ENCODE results near the gene SLC6A3.
"Not testable (repeated sequence)": the region's sequence is repeated elsewhere in the genome, so short reads cannot be mapped to it uniquely, and the experiment has no call there.

Gene SLC6A3

DNA sequence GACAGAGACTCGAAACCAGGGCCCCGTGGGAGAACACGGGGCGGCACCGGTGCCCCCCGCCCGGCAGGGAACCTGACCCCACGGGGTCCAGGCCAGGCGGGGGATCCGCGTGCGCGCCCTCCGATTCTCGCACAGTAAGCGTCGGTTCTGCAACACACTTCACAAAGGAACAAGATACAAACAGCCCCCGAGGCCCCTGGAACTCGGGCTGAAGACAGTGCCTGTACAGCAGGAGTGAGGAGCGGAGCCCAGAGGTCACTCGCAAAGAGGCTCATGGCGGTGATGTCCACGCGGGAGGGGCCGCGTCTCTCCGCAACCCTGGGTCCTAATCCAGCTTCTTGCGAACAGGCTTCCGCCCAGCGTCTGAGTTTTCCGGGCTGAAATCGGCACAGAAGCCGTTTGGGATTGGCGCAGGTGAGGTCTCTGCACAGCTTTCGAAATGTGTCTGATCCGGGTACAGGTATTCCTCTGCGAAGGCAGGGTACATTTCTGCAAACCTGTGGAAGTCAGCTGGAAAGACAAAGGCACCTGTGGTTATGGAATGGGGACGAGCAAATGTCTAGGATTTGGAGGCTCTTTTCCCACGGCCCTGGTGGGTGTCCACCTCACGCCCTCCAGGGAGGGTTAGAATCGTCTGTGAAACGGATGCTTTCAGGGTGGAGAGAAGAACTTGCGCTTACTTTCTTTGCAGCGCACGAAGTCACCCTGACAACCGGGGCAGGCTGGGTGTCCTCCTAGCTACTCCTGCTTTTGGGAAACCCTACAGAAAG lies 18.3 kb upstream of the SLC6A3 start:
- no peak for DNase-seq (ENCODE audit: low spot score)

DNA sequence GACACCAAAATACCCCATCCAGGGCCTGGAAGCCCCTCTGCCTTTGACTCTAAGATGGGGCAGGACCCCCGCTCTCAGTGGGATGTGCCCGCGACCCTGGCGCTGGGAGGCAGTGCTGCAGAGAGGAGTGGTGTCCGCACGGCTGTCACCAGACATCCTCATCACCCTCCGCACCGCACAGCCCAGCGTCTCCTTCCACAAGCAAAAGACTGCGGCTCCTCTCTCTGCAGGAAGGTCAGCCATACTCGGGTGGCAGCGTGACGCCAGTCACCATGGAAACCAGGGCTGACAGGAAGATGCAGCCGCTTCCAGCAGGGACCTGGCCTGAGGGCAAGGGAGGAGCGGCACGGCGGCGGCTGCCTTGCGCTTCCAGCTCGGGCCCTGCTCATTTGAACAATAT lies 17.1 kb upstream of the SLC6A3 start:
- no peak for DNase-seq (ENCODE audit: low spot score)

DNA sequence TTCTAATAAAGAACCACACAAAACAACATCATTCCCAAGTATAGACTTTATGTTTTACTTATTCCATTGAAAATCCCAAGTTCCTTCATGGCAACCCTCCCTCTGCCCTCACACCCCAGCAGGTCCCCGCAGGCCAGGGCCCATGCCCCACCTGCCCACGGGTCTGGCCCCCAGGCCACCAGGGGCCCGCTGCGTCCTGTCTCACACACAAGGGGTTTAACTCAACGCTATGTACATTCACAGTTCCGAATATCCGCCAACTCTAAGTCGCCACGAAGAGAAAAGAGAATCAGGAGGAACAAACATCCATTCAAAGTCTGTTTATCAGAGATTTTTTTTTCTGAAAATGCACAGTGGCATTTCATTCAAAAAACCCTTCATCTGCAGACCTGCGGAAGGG lies 16.2 kb upstream of the SLC6A3 start:
- no peak for DNase-seq (ENCODE audit: low spot score)

DNA sequence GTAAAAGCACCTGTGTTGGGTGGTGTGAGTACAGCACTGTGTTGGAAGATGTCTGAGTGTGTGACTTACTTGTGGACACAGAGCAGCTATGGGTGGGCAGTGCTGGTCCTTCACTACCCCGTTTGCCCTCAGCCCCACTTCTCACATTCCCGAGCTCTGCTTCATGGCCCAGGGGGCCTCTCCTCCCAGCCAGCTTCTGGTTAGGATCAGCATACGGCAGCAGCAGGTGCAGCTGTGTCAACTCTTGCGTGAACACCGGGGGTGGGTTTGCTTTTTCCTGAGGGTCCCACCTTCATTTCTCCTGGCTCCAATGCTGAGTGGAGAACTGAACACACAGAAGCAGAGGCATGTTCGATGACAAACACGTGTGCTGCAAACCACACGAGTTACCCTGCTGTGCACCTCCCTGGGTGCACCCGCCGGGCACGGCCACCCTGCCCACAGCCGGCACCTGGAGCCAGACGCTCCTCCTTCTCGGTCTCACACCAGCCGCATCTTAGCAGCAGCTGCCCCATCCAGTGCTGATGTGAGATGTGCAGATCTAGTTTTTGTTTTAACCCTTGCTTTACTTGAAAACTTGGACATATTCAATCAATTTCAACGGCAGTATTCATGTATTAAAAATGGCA lies 14.9 kb upstream of the SLC6A3 start:
- DNase-seq (ENCODE audit: low spot score) = no peak

DNA sequence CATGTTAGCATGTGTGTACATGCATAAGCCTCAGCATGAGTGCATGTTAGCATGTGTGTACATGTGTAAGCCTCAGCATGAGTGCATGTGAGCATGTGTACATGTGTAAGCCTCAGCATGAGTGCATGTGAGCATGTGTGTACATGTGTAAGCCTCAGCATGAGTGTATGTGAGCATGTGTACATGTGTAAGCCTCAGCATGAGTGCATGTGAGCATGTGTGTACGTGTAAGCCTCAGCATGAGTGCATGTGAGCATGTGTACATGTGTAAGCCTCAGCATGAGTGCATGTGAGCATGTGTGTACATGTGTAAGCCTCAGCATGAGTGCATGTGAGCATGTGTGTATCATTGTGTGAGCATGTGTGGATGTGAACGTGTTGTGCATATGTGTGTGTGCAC lies 14.2 kb upstream of the SLC6A3 start:
- DNase-seq (ENCODE audit: low spot score) = not testable (repeated sequence)

DNA sequence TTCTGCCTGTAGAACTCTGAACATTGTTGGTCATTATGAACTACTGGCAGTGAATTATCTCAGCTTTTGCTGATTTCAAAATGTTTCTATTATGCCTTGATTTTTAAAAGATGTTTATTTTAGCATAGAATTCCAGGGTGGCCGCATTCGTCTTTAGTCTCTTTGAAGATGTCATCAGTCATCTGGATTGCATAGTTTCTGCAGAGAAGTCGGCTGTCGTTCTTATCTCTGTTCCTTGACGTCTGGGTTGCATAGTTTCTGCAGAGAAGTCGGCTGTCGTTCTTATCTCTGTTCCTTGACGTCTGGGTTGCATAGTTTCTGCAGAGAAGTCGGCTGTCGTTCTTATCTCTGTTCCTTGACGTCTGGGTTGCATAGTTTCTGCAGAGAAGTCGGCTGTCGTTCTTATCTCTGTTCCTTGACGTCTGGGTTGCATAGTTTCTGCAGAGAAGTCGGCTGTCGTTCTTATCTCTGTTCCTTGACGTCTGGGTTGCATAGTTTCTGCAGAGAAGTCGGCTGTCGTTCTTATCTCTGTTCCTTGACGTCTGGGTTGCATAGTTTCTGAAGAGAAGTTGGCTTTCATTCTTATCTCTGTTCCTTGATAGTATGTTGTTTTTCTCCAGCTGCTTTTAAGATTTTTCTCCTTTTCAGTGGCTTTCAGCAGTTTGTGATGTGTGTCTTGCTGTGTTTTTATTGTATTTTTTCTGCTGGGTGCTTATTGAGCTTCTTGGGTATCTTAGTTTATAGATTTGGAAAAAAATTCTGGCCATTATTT lies 11.1 kb upstream of the SLC6A3 start:
- DNase-seq (ENCODE audit: low spot score) = not testable (repeated sequence)

DNA sequence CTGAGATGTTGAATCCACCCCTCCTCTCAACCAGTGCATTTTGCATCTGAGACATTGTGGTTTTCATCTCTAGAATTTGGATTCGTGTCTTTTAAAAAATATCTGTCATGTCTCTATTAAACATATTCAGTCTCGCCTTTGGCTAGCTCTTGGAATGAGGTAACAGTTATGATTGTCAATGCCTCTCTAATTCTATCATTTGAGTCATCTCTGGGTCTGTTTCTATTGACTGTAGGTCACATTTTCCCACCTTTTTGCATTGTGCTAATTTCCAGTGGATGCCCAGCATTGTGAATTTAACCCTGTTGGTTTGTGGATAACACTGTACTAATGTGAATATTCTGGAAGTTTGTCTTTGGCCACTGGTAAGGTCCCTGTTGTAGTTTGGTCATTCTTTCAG lies 8.4 kb upstream of the SLC6A3 start:
- no peak for DNase-seq (ENCODE audit: low spot score)

DNA sequence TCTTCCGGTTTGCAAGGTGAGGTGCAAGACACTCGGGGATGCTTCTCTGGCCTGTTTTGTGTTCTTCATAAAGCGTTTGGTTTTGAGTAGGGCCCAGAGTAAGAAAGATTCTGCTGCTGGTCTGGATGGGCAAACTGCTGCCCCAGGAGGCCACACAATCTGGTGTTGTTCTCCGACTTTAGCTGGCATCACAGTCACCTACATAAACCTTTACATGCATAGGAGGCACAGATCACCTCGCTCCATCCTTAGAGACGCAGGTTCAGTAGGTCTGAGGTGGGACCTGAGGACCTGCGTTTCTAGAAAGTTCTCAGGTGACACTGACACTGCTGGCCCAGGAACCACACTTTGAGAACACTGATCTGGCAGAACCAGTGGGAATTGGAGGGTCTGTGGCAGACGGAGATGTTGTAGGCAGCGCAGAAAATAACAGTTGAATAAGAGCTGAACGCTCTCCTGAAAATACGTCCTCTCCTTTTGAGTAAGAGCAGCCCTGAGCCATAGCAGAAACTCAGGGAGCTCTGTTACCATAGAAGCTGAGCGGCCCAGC lies 3.9 kb upstream of the SLC6A3 start:
- no peak for DNase-seq (ENCODE audit: low spot score)

DNA sequence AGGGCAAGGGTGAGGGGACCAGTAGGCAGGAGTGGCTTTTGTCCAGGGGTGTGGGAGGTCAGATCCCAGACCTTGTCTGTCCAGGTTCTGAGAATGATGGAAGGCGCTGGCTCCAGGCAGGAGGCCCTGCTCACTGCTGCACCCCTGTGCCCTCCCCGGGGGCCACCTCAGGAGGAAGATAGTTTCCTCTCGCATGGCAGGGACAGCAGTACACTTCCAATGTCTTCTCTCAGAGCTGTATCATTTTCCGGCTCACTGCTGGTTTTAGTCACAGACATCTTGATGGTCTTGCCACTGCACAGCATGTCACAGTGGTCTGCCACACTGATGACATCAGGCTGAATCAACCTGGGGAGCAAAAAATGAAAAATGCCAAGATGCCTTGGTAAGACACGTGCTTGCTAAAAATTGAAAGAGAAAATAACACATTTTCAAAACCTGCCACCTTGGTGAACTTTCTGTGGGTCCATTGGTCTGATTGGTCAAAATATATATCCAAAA lies 3.3 kb upstream of the SLC6A3 start:
- DNase-seq (ENCODE audit: low spot score) = no peak

DNA sequence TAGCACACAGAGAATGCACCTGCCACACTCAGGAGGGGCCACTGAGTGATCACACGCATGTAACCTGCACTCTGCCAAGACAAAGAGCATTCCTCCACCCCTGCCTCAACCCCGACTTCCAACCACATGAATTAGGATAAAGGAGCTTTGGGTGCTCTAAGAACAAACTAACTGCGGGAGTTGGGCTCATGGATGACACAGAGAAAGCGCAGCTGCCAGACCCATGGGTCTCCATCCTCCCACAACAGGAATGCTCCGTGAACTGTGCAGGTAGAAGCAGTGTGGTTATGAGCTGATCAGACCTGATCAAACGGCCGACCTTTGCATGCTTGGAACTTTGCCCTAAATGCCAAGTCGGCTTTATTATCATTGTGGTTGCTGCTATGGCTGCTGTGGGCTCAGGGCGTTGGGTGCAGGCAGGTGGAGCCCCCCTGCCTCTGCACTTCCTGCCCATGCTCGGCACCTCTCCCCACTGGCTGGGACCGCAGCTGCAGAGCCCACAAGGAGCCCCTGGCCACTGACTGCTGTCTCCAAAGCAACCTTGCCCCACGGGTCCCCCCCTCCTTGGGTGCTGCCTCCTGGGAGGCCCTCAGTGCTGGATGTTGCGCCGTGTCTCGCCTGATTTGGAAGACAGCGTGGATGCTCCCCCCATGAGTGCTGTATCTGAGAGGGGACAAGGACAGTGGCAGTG lies 2.6 kb upstream of the SLC6A3 start:
- no peak for DNase-seq (ENCODE audit: low spot score)

DNA sequence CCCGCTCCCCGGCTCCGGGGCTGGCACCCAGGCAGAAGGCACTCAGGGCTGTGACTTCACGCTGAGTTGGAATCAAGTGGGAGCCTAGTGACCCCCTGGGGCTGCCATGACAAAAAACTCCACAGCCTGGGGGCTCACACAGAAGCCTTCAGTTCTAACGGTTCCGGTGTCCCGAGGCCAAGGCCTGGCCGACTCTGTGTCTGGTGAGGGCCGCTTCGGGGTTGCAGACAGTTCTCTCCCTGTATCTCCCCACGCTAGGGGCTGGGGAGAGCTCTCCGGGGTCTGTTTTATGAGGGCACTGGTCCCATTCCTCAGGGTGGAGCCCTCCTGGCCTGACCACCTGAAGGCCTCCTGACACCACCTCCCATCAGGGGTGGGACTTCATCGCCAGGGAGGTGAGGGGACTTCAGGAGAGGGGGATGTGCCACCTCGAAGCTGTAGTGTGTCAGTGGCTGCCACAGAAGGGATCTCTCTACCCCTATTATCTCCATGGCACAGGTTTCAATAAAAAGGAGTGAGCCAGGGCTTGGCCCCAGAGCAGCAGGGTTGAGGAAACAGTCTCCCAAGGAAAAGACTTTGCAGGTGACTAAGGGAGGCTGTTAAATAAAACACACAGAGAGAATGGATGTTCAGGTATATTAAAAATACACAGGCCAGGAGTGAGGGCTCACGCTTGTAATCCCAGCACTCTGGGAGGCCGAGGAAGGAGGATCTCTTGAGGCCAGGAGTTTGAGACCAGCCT lies 1.5 kb upstream of the SLC6A3 start:
- no peak for DNase-seq (ENCODE audit: low spot score)

DNA sequence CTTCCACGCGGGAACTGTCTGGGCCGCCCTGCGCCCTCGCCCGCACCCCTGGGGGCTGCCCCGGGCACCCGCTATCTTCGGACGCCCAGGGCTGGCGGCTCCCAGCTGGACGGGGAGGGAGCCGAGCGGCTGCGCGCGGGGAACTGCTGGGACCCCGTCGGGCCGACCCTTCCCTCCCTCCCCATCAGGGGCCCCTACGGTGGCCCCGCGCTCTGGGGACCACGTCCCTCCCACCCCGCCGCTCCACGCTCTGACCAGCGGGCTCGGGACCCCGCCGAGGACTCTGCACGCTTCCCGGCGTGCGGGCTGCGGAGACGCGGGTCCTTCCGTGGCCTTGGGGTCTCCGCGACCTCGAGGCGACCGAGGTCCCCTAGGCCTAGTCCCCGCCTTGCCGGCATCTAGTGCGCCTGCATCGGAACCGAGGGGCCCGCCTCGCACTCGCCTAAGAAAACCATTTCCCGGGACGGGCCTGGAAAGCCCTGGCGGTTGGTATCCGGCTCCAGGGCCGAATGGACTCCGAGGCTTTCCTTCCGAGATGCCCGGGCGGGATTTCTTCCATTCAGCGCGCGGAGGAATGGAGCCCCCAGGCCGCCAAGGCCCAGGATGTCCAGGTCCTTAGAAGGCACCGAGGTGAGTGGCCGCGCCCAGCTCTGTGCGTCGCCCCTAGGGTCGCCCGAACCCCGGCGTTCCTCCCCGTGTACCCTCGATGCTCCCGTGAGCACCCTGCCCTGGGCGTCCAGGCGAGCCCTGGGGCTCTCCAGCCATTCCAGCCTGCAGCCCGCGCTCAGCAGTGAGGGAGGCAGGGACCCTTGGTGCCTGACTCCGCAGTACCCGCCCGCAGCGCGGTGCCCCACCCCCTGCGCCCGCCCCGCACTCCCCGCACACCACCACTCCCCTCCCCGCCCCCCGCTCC lies 705 bp upstream of the SLC6A3 start:
- no peak for DNase-seq (ENCODE audit: low spot score)

DNA sequence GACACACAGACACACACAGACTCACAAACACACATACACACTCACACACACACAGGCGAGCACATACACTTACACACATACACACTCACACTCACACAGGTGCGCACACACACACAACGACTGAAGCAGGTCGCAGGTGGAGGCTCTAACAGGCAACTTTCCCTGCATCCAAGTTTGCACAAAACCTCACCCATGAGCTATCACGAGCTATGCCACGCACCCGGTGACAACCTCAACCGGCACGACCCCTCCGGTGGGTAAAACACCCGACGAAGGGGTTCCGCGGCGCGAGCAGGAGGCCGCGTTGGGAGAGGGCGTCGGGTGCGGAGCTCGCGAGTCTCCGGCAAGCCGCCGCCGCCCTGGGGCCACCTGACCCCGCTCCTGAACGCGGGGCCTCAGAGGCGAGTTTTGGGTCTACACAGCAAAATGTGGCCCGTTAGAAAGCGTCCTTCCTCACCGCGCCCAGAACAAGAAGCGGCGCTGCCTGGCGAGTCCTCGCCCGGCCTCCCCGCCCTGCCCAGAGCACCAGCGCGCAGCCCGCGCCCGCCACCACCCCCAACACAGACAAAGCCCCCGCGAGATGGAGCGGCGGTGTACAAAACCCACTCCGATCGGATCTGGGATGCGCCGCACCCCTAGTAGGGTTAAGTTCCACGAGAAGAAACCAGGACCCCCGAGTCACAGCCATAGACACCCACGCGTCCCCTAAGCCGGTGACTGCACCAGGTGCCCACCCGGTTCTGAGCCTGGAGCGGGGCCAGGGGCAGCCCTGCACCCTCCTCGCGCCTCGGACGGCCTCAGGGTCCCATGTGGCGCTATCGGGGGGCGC lies 665 bp downstream of the SLC6A3 start:
- no peak for DNase-seq (ENCODE audit: low spot score)

DNA sequence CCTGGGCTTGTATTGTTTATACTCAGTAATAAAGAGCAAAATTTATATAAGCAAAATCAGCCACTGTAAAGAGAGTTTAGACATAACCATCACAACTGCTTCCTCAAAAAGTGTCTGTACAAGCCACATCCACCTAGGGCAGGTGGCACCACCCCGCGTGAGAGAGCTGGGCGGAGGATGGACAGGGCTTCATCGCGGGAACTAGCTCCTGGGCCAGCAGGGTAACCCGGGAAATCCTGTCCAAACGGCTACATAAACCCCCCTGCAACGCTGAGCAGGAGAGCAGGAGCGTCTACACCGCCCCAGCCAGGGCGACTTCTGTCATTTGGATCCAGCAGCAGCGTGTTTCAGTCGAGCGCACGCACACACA lies 1.3 kb downstream of the SLC6A3 start:
- DNase-seq (ENCODE audit: low spot score) = no peak

DNA sequence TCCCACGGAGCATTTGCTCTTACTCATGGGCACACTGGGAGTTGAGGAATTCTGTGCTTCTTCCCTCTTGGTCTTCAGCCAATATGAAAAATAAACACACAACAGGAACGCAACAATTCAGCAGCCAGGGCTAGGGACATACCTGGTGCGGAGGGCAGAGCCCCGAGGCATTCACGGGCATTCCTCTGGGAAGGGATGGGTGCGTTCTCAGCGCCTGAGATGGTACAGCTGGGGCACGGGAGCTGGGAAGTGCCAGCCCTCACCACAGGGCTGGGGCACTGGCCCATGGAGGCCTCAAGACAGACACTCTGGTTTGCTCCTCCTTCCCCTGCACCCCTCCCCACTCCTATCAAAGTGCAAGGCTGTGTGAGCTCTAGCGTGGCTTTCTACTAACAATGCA lies 2.1 kb downstream of the SLC6A3 start:
- no peak for DNase-seq (ENCODE audit: low spot score)

DNA sequence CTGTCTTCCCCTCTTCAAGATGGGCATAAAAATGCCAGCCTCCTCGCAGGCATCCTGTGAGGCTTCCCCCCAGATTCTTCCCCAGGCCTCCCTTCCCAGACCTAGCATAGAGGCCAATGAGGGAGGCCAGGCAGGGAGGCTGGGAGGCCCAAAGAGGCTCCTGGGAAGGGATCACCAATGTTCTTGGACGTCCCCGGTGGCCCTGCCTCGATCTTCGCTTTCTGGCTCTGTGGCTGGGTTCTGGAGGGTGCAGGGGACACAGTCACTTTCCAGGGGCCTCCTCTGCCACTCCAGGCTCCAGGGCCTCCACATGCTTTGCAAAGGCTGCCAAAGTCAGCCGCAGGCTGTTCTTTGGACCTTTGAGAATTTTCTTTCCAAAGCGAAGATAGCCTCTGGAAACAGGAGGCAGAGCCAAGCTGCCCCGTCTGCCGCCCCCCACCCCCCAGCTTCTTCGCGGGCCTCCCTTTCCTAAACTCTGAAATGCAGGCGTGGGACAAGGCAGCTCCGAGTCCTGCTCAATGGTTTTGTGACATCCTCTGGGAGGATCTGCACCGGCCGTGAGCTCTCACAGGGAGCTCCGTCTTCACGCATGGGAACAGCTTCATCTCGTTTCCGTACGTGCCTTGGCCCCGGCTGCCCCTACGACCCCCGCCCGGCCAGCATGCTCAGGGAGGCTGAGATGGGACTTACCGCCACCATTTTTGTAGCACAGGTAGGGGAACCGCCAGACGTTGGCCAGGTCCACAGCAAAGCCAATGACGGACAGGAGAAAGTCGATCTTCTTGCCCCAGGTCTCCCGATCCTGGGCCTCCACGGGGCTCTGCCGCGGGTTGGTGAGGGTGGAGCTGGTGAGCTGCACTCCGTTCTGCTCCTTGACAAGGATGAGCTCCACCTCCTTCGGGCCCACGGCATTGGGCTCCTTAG lies 2.8 kb downstream of the SLC6A3 start:
- no peak for DNase-seq (ENCODE audit: low spot score)

DNA sequence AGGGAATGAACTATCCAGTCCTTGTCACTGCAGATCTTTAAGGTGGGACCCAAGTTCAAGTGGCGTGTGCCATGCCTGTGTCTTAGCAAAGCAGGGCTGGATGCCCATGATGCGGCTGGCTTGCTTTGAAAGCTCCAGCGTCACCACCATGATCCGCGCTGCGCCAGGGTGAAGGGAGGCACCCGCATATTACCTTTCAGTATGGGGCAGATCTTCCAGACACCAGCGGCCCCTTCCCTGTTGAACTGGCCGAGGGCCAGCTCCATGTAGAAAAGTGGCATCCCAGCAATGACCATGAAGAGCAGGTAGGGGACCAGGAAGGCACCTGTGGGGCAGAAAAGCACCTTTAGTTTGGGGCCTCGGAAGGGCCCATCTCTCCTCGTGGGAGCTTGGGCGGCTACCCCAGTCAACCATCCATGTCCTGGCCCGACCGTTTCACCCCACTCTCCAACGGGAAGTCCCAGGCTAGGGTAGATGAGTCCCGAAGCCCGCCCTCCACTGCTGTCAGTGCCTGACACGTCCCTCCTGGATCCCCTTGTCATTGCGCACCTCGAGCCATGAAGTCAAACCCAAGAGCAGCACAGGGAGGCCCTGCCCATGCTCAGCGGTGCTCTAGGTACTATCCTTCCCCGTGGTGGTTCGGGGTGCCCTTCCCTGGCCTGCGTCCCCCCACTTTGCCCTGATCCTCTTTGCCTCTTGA lies 3.9 kb downstream of the SLC6A3 start:
- no peak for DNase-seq (ENCODE audit: low spot score)

DNA sequence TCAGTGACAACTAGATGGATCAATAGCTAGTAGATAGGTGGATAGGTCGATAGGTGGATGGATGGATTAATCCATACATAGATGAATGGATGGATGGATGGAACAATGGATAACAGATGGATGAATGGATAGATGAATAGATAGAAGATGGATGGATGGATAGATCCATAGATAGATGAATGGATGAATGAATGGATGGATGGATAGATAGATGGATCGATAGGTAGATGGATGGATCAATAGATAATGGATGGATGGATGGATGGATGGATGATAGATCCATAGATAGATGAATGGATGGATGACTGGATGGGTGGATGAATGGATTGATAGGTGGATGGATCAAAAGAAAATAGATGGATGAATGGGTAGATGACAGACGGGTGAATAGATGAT lies 5.1 kb downstream of the SLC6A3 start:
- no peak for DNase-seq (ENCODE audit: low spot score)

Data from germinal center (tissue), 1 donor.